ENCODE data around the gene SSR4. TPM values are rescaled to one million over a fixed set of nuclear protein-coding genes. Genes with fewer than 3 reads are reported as not detected.
"Not testable (repeated sequence)": the region's sequence is repeated elsewhere in the genome, so short reads cannot be mapped to it uniquely, and the experiment has no call there.

SSR4 gene
- total RNA-seq, 1 experiment from 2014 or later = 203 TPM

DNA sequence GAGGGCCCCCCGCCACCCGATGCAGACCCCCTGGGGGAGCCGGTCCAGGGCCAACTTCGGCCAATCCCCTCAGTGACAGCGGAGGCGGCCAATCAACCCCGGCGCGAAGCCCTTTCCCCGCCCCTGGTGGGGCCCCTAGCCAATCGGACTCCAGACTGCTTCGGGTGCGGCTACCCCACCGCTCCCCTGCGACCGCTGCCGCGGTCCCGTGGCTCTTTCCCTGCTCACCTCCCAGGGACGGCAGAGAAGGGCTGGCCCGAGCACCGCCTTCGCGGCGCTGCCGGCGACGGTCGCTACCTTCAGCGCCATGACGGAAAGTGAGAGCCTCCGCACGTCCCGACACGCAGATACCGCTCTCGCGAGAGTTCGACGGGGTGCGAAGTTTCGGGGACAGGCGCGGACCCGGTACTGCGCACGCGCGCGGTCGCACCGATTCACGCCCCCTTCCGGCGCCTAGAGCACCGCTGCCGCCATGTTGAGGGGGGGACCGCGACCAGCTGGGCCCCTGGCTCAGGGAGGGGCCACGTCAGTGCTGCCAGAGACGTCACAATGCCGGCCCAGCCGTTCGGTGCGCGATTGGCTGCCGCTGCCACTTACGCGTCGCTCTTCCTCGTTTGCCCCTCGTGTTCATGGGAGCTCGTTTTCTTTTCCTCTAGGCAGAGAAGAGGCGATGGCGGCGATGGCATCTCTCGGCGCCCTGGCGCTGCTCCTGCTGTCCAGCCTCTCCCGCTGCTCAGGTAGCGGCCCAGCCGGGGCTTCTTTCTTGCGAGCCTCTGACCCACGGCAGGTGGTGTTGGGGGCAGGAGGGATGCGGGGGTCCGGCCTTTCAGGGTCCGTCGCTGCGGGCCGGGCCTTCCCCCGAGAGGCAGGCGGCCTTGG, at the start of gene SSR4, which contains the start of gene IDH3G (continued):
- TF ChIP-seq GABPB1 (CRISPR knock-in tag; IDR thresholded peaks at IDR 0.05) = peak; percentile 33; the same call in 1 of the 2 replicates
- TF ChIP-seq MAX (CRISPR knock-in tag; IDR thresholded peaks at IDR 0.05) = peak; percentile 90
- peak; percentile 22; the same call in 1 of the 2 replicates for TF ChIP-seq TEAD1 (CRISPR knock-in tag; IDR thresholded peaks at IDR 0.05)
- TF ChIP-seq, protein P1, sequence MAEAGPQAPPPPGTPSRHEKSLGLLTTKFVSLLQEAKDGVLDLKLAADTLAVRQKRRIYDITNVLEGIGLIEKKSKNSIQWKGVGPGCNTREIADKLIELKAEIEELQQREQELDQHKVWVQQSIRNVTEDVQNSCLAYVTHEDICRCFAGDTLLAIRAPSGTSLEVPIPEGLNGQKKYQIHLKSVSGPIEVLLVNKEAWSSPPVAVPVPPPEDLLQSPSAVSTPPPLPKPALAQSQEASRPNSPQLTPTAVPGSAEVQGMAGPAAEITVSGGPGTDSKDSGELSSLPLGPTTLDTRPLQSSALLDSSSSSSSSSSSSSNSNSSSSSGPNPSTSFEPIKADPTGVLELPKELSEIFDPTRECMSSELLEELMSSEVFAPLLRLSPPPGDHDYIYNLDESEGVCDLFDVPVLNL (CRISPR knock-in tag; IDR thresholded peaks at IDR 0.05; ENCODE audit: borderline replicate concordance, low read depth) = no peak
- TF ChIP-seq ERG (CRISPR knock-in tag; IDR thresholded peaks at IDR 0.05) = no peak
- no peak for TF ChIP-seq MXD4 (CRISPR knock-in tag; IDR thresholded peaks at IDR 0.05; ENCODE audit: borderline replicate concordance)
- TF ChIP-seq TEAD4 (CRISPR knock-in tag; IDR thresholded peaks at IDR 0.05) = no peak
- no peak for TF ChIP-seq ZNF512 (CRISPR knock-in tag; IDR thresholded peaks at IDR 0.05; ENCODE audit: borderline replicate concordance)
- no peak for TF ChIP-seq ATF2 (CRISPR knock-in tag; IDR thresholded peaks at IDR 0.05; ENCODE audit: borderline replicate concordance, low read depth)
- TF ChIP-seq MYBL2 (CRISPR knock-in tag; IDR thresholded peaks at IDR 0.05) = 0 out of 2 replicates have a peak, but pooled peaks have one; percentile 39
- TF ChIP-seq, protein P2, sequence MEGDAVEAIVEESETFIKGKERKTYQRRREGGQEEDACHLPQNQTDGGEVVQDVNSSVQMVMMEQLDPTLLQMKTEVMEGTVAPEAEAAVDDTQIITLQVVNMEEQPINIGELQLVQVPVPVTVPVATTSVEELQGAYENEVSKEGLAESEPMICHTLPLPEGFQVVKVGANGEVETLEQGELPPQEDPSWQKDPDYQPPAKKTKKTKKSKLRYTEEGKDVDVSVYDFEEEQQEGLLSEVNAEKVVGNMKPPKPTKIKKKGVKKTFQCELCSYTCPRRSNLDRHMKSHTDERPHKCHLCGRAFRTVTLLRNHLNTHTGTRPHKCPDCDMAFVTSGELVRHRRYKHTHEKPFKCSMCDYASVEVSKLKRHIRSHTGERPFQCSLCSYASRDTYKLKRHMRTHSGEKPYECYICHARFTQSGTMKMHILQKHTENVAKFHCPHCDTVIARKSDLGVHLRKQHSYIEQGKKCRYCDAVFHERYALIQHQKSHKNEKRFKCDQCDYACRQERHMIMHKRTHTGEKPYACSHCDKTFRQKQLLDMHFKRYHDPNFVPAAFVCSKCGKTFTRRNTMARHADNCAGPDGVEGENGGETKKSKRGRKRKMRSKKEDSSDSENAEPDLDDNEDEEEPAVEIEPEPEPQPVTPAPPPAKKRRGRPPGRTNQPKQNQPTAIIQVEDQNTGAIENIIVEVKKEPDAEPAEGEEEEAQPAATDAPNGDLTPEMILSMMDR (IDR thresholded peaks at IDR 0.05) = no peak

- DNase-seq (ENCODE audit: low spot score); H3K4me1 Mint-ChIP-seq; ATAC-seq; H3K27me3 Mint-ChIP-seq (ENCODE audit: low read depth); H3K36me3 Mint-ChIP-seq; POLR2A ChIA-PET; H3K9me3 Mint-ChIP-seq; H3K27ac Mint-ChIP-seq: not testable (repeated sequence)
- CTCF ChIA-PET = interaction anchor here (1.0 to 1.8 kb wide), 6 partner anchors 17 to 202 kb away, joined by 3 to 5 read pairs (median 3); no protein-coding TSS in a partner anchor
- H3K4me3 Mint-ChIP-seq = peak overlapping the region; percentile 72
Measured at GRCh38 chrX:153745067-153745433, 49.4 kb upstream of the SSR4 start.

DNA sequence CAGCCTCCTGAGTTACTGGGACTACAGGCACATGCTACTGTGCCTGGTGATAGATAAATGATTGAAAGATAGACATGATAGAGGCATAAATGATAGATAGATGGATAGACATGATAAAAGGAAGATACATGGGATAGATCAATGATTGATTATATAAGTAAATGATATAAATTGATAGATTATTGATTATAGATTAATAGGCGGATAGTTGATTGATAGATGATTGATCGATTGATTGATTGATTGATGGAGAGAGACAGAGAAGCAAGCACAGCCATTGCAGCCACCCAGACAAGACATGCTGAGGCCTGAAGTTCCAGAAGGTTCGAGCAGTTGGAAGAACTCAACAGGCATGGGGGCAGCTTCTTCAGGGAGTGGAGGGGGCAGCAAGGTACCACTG, 48.1 kb upstream of the SSR4 start:
- ATAC-seq (no peak), DNase-seq (ENCODE audit: low spot score) (no peak)
- Mint-ChIP-seq H3K9me3 (no peaks in the 10 kb centered on the region), H3K27ac (no peak overlapping the region), H3K4me1 (peaks cover 3% of the 10 kb centered on the region; the same call in 1 of the 2 replicates), H3K4me3 (no peak overlapping the region), H3K27me3 (ENCODE audit: low read depth) (no peaks in the 10 kb centered on the region), H3K36me3 (no peaks in the 10 kb centered on the region)
- TF ChIP-seq FOXP1 (CRISPR knock-in tag; IDR thresholded peaks at IDR 0.05; ENCODE audit: borderline replicate concordance) (no peak), ZNF423 (CRISPR knock-in tag; IDR thresholded peaks at IDR 0.05) (no peak), RORB (CRISPR knock-in tag; IDR thresholded peaks at IDR 0.05) (no peak), GRHL2 (CRISPR knock-in tag; IDR thresholded peaks at IDR 0.05; ENCODE audit: insufficient replicate concordance, severe bottlenecking) (no peak), NFYB (CRISPR knock-in tag; conservative IDR thresholded peaks at IDR 0.05; ENCODE audit: low read depth) (no peak), NR1H2 (CRISPR knock-in tag; IDR thresholded peaks at IDR 0.05) (no peak), ZBTB21 (CRISPR knock-in tag; IDR thresholded peaks at IDR 0.05; ENCODE audit: borderline replicate concordance) (no peak), GTF2I (CRISPR knock-in tag; conservative IDR thresholded peaks at IDR 0.05) (no peak)
- ChIA-PET POLR2A (no interaction called here), CTCF (no interaction called here)

GRCh38 chrX:153746991-153747390, 47.5 kb upstream of the SSR4 start:
- H3K4me3 Mint-ChIP-seq; ATAC-seq; H3K9me3 Mint-ChIP-seq; DNase-seq (ENCODE audit: low spot score); CTCF ChIA-PET; H3K27me3 Mint-ChIP-seq (ENCODE audit: low read depth); H3K4me1 Mint-ChIP-seq; POLR2A ChIA-PET; H3K36me3 Mint-ChIP-seq; H3K27ac Mint-ChIP-seq: not testable (repeated sequence)

DNA sequence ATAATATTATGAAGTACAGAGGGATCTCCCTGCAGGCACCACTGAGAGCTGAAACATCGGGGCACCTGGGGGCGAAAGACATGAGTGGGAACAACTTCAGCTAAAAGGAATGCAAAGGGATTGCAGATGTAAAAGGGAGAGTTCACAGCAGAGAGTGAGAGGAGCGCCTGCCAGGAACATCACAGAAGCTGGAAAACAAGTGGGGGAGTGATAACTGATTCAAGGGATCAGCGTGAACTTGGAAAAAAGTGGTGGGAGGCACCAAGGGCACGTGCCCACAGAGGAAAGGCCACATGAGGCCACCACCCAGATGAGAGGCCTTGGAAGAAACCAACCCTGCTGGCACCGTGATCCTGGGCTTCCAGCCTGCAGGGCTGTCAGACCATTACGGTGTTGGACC, 45.5 kb upstream of the SSR4 start:
- H3K36me3 Mint-ChIP-seq; POLR2A ChIA-PET; ATAC-seq; H3K4me1 Mint-ChIP-seq; DNase-seq (ENCODE audit: low spot score); H3K9me3 Mint-ChIP-seq; CTCF ChIA-PET; H3K27ac Mint-ChIP-seq; H3K27me3 Mint-ChIP-seq (ENCODE audit: low read depth); H3K4me3 Mint-ChIP-seq: not testable (repeated sequence)

Data from WTC11 (cell line).